ENCODE results near the gene MCF2L2.

DNA sequence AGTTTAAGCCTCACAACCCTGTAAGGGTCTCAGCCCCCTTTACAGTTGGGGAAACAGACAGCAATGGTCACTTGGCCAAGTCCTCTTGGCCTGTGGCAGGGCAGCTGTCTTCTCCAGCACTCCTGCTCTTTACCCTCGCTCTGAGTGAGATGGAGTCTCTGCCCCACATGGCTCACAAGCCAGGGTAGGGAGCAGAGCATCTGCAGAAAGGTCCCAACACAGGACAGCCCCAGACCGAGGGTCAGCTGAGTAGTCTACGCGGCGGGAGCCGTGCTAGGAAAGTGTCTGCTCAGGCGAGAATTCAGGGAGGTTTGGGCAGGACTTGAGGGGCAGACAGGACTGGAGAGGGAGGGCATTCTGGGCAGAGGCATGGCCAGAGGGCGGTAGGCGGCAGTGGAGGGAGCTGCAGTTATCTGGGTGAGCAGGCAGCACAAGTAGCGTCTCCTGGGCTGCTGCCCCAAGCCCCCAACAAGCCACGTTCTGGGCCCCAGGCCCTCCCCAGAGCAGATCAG is 247.6 kb downstream of the MCF2L2 start:
- TF ChIP-seq, protein P1, sequence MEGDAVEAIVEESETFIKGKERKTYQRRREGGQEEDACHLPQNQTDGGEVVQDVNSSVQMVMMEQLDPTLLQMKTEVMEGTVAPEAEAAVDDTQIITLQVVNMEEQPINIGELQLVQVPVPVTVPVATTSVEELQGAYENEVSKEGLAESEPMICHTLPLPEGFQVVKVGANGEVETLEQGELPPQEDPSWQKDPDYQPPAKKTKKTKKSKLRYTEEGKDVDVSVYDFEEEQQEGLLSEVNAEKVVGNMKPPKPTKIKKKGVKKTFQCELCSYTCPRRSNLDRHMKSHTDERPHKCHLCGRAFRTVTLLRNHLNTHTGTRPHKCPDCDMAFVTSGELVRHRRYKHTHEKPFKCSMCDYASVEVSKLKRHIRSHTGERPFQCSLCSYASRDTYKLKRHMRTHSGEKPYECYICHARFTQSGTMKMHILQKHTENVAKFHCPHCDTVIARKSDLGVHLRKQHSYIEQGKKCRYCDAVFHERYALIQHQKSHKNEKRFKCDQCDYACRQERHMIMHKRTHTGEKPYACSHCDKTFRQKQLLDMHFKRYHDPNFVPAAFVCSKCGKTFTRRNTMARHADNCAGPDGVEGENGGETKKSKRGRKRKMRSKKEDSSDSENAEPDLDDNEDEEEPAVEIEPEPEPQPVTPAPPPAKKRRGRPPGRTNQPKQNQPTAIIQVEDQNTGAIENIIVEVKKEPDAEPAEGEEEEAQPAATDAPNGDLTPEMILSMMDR (IDR thresholded peaks at IDR 0.05; ENCODE audit: low read depth, low read length) = no peak
- TF ChIP-seq POLR2A (IDR thresholded peaks at IDR 0.05; ENCODE audit: extremely low read depth, insufficient read length) = no peak

Measured in NB4 (cell line).